Loucy (cell line): ENCODE results near the gene NANOS3.

ENCODE experiments used
- H2AFZ ChIP-seq: fragments of 200-600 bp; sonication (generic); 2 replicates; pipeline ENCODE4 v1.6.0; 2016; ENCODE audit warnings: antibody characterized with exemption, mild to moderate bottlenecking, low read length, moderate library complexity
- H3F3A ChIP-seq: fragments of 200-600 bp; 2 replicates; pipeline ENCODE4 v1.6.0; 2016; ENCODE audit warnings: antibody characterized with exemption, low read depth, mild to moderate bottlenecking
- H3K27me3 ChIP-seq: fragments of 200-600 bp; sonication (generic); 2 replicates; pipeline ENCODE4 v1.6.1; 2014; ENCODE audit warnings: low read length, mild to moderate bottlenecking; ENCODE audit not compliant: insufficient read depth, poor library complexity, severe bottlenecking
- H3K36me3 ChIP-seq: fragments of 200-600 bp; sonication (generic); 2 replicates; pipeline ENCODE4 v1.6.1; 2016; ENCODE audit warnings: low read length; ENCODE audit not compliant: insufficient read depth
- H3K4me1 ChIP-seq: fragments of 200-600 bp; sonication (generic); 2 replicates; pipeline ENCODE4 v1.5.1; 2014; ENCODE audit warnings: low read length, mild to moderate bottlenecking; ENCODE audit not compliant: insufficient read depth, poor library complexity, severe bottlenecking
- H3K4me2 ChIP-seq: fragments of 200-600 bp; sonication (generic); 2 replicates; pipeline ENCODE4 v1.6.0; 2014; ENCODE audit warnings: antibody characterized with exemption, low read length, low read depth, mild to moderate bottlenecking; ENCODE audit not compliant: poor library complexity, severe bottlenecking
- H3K4me3 ChIP-seq: fragments of 200-600 bp; sonication (generic); 2 replicates; pipeline ENCODE4 v1.5.1; 2014; ENCODE audit warnings: low read length, mild to moderate bottlenecking, mixed read lengths; ENCODE audit not compliant: poor library complexity, severe bottlenecking
- H3K79me2 ChIP-seq: fragments of 200-600 bp; sonication (generic); 2 replicates; pipeline ENCODE4 v1.6.1; 2014; ENCODE audit warnings: low read length; ENCODE audit not compliant: insufficient read depth
- H3K9ac ChIP-seq: fragments of 200-600 bp; sonication (generic); 2 replicates; pipeline ENCODE4 v1.6.0; 2014; ENCODE audit warnings: mild to moderate bottlenecking, low read depth, low read length, moderate library complexity; ENCODE audit not compliant: poor library complexity, severe bottlenecking
- H3K9me2 ChIP-seq: fragments of 200-600 bp; sonication (generic); replicated peaks from 2 replicates; pipeline ENCODE4 v1.6.1; 2016; ENCODE audit warnings: low read depth, low read length, mixed read lengths
- H3K9me3 ChIP-seq: fragments of 200-600 bp; sonication (generic); 2 replicates; pipeline ENCODE4 v1.6.1; 2014; ENCODE audit warnings: mild to moderate bottlenecking, antibody characterized with exemption, low read length, low read depth; ENCODE audit not compliant: insufficient read depth
- H4K20me1 ChIP-seq: fragments of 200-600 bp; sonication (generic); 2 replicates; pipeline ENCODE4 v1.6.0; 2014; ENCODE audit warnings: antibody characterized with exemption, low read length, mild to moderate bottlenecking; ENCODE audit not compliant: insufficient read depth, poor library complexity, severe bottlenecking
- CTCF ChIP-seq: fragments of 200-600 bp; sonication (generic); conservative IDR thresholded peaks from 2 replicates; pipeline ENCODE4 v1.5.1; 2014; ENCODE audit warnings: mild to moderate bottlenecking, antibody characterized with exemption, low read length
- EZH2phosphoT487 ChIP-seq: fragments of 200-600 bp; IDR thresholded peaks from 2 replicates; pipeline ENCODE4 v1.6.1; 2018; ENCODE audit warnings: antibody characterized with exemption, mild to moderate bottlenecking, moderate library complexity, borderline replicate concordance

The NANOS3 gene

GRCh38 chr19:13929956-13930355 lies 53.0 kb downstream of the NANOS3 start:
- H3K4me1 ChIP-seq, result no peaks in the 10 kb centered on the region
- no peaks in the 10 kb centered on the region for H3K79me2 ChIP-seq
- no peak overlapping the region for H3K9ac ChIP-seq
- H3K4me3 ChIP-seq, result no peak overlapping the region
- no peaks in the 10 kb centered on the region for H3K9me3 ChIP-seq
- TF ChIP-seq CTCF (no peak), EZH2phosphoT487 (no peak)
- H3K9me2 ChIP-seq, result no peaks in the 10 kb centered on the region
- H3K27me3 ChIP-seq, result no peaks in the 10 kb centered on the region
- H3F3A ChIP-seq, result no peaks in the 10 kb centered on the region
- H3K4me2 ChIP-seq, result no peak overlapping the region
- no peaks in the 10 kb centered on the region for H4K20me1 ChIP-seq
- peaks cover 9% of the 10 kb centered on the region; the same call in 1 of the 2 replicates for H3K36me3 ChIP-seq
- H2AFZ ChIP-seq, result no peak overlapping the region
